CD4-positive, alpha-beta T cell treated with Interleukin-12 subunit alpha and Interleukin-12 subunit beta, for 1 hour (primary cell): ENCODE measurements around the gene STX11.

ENCODE experiments used
- DNase-seq: peaks from one replicate; pipeline ENCODE4 v3.0.0-alpha.2; 2020

STX11 gene

DNA sequence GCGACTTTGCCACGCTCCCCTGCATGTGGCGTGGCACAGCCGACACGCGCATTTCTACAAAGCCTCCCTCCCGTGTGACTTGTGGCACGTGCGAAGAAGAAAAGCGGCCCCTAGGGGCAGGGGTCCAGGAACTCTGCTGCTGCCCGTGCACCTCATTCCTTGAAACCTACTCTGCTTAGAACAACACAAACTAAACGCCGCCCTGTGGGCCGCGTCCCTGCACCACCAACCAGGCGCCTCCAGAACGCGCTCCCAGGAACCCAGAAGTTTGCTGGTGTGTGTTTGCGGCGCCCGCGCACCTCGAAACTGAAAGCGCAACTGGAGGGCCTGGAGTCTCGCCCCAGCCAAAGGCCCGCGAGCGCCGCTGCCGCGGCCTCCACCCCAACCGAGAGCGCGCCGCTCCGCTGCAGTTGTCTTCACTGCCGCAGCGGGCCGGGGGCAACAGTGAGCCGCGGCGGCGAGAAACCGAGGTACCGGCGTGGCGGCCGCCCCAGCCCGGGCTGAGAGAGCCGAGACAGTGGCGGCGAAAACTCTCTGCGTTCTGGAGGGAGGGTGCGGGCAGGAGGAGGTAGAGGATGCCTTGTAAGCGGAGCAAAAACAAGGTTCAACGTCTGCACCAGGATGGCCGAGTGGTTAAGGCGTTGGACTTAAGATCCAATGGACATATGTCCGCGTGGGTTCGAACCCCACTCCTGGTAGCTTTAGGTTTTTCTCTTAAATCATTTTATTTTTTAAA lies 65.8 kb downstream of the STX11 start:
- peak; percentile 94 for DNase-seq

DNA sequence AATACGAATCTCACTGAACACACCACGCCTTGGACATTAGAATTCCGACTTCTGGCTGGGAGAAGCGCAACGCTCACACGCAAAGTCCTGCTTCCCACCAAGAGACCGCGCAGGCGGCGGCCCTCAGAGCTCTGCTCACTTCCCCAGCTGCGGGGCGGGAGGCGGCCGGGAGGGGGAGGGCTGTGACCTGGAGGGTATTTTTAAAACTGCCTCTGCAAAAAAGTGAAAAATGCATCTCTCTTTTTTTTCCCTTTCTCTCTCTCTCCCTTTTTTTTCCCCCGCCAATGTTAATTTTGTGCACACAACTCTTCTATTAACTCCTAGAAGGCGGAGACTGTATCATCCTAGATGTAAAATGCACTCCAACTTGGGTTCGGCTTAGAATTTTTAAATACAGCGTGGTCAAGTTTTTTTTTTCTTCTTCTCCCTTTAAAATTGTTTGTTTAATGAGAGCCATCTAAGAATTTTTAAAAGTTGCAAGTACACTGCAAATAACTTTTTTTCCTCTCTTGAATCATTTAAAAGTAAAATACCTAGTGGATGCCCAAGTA lies 66.4 kb downstream of the STX11 start:
- DNase-seq, result no peak

DNA sequence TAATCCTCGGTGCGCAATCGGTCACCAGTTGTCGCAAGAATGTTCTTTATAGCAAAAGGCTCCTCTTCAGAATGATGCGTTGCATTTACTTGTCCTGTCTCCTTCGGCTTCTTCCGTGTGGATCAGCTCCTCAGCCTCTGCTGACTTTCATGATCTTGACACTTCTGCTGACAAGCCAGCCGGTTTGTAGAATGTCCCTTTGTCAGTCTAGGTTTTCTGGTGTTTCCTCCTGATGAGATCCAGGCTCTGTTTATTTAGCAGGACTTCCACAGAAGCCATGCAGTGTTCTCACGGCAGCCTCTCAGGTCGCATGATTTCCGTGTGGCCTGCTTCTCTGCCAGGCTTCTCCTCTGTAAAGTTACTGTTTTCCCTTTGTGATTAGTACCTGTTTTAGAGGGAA lies 66.9 kb downstream of the STX11 start:
- DNase-seq, result no peak

DNA sequence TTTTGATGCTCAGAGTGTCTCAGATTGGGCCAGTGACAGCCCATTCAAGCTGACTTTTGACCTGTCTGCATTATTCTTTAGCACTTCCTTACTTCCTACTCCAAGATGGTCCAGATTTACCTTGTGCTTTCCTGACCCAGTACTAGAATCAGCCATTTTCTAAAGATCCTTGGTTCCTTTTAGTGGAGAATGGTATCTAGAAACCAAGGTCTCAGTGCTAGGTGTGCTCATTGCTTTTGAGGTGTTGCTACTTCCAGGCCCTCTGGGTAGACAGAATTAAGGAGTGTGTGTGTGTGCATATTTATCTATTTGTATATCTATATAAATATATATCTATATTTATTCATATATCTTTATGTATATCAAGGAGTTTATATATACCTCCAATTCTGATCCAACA lies 67.5 kb downstream of the STX11 start:
- DNase-seq, result no peak

DNA sequence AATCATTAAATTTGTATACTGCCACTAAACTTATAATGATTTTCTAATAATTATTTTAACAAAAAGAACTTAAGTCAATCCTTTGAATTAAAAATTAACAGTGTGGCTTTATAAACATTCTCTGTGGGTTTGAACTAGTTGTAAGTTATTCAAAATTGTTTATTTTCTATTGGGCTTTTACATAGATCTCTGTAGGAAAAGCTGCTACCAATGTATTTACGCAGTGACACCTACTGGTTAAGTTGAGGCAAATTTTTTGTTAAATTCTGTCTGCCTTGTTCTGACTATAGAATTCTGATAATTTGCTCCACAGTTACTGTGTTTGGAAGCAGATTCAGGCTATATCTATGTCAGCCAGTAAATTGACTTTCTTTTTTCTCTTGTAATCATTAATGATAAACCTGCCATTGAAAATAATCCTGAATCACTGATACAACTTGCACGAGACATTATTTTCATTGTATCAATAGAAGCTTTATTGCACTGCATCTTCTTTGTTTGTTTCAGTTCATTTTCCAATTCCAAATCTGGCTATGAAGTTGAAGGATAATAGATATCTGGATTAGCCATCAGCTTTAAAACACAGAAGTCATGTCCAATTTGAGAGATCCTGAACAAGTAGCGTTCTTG lies 68.9 kb downstream of the STX11 start:
- peak; percentile 64 for DNase-seq

DNA sequence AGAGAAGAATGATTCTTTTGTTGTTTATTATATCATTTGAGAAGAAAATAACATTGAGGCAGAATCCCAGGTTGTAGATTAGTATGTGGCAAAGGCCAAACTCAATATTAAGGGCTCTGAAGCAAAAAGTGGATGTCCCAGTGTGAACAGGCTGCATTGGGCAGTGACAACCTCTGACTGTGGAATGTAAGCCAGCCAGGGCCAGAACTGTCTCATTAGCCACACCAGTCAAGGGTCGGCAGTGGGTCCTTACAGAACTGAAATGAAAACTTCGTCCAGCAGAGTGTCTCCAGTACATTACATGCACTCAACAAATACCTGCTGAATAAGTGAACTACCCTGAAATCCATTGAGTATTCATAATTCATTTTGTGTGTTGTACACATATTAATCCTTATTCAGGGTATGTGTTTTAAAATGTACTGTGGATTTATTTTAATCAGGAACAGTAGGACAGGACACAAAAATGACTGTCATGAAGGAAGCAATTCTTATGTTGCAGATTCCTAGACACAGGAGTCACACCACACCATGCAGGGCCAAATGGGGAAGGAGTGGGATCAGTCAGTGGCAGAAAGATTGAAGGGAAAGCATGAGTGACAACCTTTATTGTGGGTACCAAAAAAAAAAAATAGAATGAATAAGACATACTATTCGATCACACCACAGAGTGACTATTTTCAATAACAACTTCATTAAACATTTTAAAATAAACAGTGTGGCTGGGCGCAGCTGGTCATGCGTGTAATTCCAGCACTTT lies 69.9 kb downstream of the STX11 start:
- no peak for DNase-seq

DNA sequence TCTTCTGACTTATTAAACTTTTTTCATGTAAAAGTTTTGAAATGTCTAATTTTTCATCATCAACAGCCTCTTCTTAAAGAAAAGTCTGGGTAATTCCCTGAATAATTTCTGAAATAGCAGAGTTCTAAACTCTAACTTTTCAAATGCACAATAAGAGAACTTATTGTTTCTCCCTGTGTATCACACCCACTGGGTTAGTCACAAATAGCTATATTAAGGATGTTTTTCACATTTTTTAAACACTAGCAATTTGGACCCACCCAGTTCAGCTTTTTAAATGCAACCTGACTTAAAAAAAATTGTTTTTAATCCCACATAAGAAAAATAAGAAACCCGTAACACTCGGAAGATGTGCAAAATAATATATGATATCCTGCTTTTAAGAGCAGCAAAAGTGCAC lies 73.4 kb downstream of the STX11 start:
- DNase-seq, result no peak

DNA sequence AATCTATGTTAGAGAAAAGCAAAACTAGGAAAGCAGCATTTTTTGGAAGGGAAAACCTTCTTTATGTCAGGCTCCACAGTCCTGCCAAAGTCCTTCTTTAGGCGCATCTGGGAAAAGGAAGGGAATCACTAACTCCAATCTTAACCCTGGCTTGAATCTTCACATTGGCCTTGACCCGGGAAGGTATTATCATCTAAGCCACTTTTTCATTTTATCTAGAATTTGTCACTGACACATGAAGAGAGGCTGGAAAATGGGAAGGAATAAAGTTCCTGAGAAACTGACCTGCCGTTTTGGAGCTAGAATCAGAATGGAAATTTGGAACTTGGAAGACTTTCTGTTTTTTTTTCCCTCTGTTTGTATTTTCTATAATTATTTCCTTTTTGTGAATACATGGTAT lies 81.4 kb downstream of the STX11 start:
- DNase-seq, result no peak

DNA sequence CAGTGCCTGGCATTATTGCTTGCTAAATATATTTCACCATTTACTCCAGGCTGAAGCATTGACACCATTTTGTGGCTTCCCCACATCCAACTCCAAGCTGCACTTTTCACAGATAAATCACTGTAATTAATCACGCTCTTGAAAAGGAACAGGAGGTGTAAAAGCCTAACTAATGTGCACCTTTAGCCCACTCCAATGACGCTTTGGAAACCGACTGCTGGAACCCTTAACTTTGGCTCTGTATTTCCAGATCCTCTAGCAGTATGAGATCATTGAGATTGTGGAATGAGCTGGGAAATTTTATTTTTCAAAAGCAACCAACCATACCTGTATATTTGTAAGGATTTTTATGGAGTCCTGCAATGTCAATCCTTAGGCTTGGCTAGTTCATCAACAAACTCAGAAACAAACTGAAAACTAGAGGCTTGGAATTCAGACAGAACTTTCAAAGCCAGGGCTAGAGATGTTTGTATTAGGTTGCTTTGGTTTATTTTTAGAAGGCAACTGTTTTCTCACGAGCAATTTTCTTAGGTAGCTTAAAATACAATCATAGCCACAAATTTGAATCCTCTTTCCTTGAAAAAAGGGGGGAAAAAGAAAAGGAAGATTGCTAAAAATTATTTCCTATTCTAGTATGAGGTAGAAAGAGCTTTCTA lies 82.0 kb downstream of the STX11 start:
- DNase-seq, result no peak

DNA sequence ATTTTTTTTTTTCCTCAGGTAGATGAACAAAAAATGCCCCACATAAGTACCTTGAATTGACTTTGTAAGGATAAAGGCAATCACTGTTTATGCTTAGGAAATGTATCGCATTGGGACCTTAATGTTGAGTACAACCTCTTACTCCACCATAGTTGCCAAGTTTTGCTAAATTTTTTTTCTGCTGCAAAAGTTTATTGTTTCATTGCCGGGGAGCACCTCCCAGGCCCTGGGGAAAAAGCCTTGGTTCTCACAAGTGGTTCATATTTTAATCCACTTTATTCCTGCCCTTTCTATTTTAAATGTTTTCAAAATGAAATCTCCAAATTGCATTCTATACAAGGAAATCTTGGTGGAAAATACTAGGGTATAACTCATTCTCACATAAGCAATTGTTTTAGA lies 82.5 kb downstream of the STX11 start:
- no peak for DNase-seq

DNA sequence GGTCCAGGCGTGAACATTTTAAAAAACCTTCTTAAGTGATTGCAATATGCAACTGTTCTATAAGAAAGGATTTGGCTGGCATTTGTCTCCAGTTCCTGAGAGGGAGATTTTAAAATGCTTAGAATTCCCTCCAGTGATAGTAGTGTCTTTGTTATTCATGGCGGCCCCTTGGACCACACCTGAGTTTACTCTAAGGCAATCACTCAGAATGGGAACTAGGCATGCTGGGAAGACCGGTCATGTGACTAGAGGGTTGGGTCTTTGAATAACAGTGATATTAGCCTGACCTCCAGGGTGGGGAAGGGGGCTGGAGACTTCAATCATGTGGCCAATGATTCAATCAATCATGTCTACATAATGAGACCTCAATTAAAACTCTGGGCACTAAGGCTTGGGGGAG lies 84.1 kb downstream of the STX11 start:
- no peak for DNase-seq

DNA sequence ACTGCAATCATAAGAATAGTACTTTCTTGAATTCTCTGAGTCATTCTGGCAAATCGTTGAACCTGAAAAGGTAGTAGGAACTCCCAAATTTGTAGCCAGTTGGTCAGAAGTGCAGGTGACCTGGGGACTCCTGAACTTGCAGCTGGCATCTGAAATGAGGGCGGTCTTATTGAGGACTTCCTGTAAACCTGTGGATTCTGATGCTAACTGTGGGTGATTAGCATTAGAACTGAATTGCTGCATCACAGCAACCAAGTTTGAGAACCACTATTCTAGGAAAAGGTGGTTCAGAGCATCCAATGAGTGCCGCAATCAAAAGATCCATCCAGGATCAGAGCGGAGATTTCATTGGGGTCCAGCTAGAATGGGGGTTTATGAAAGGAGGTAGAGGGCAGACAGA lies 84.6 kb downstream of the STX11 start:
- no peak for DNase-seq
